AG20443 (cell line): Measurements from ENCODE around the gene RAB40B.

ENCODE experiments used
- DNase-seq: peaks from one replicate; pipeline ENCODE4 v3.0.0; 2012; ENCODE audit warnings: low spot score, mixed read lengths

RAB40B gene

DNA sequence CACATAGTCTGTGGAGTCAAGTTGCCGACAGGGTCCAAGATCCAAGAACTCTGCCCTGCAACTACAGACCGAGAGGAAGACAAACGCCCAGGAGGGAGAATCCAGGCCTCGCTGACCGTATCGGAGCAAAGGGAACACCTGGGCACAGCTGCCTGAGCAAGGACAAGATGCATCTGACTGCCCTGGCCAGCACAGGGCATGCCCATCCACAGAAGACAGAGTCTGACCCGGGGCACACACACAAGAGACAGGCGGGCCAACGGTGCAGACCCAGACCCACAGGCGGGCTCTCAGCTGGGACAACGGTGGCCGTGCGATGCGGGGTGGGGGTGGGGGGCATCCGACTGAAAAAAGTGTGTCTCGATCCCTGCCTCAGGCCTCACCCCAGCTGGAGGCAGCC, 6.2 kb downstream of the RAB40B start:
- DNase-seq = no peak

DNA sequence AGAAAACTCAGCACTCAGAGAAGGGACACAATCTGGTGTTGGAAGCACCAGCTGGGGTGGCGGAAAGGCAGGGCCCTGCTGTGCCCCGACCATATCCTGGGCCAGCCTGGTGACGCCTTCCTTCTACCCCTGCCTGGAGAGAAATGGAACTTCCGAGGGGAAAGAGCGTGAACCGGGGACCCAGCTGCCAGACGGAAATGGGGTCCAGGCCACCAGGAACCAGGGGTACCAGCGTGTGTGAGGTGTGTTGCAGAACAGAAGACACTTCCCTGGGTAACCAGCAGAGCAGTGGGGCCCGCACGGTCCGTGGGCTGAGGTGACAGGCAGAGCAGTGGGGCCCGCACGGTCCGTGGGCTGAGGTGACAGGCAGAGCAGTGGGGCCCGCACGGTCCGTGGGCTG, 6.8 kb downstream of the RAB40B start:
- no peak for DNase-seq

DNA sequence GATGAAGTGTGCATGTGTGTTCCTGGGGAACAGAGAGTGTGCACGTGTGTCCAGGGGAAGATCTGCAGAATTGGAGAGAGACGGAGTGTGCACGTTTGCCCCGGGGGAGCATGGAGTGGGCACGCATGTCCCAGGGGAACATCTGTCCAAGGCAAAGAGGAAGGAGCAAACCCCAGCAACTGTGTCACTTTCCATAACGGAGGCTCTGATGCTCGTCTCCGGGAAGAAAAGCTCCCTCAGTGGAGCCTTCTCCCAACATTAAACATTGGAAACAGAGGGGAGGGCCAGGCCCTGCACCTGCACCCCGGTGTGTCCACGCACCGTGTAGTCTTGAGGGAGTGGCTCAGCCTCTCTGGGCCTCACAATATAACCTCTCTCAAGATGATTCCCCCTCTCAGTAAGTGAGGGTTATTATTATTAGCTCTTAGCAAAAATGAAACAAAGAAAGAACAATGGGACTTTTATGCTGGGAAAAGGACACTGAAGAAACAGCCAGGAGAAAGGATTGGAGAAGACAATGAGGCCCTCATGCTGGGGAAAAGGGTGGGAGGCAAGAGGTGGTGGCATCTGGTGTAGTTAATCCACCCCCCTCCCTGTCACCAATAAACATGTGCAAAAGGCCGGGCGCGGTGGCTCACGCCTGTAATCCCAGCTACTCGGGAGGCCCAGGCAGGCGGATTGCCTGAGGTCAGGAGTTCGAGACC, 7.6 kb downstream of the RAB40B start:
- no peak for DNase-seq

- no peak for DNase-seq
Measured at GRCh38 chr17:82689077-82689476, 9.4 kb downstream of the RAB40B start.

DNA sequence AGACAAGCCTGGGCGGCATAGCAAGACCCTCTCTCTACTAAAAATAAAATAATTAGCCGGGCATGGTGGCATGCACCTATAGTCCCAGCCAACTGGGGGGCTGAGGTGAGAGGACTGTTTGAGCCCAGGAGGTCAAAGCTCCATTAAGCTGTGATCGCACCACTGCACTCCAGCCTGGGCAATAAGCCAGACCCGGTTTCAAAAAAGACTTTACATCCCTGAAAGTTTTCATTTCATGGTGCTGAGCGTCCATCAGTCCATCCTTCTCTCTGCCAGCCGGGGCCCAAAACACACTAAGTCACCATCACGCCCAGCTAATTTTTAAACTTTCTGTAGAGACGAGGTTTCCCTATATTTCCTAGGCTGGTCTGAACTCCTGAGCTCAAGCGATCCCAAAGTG, 10.6 kb downstream of the RAB40B start:
- DNase-seq = no peak

DNA sequence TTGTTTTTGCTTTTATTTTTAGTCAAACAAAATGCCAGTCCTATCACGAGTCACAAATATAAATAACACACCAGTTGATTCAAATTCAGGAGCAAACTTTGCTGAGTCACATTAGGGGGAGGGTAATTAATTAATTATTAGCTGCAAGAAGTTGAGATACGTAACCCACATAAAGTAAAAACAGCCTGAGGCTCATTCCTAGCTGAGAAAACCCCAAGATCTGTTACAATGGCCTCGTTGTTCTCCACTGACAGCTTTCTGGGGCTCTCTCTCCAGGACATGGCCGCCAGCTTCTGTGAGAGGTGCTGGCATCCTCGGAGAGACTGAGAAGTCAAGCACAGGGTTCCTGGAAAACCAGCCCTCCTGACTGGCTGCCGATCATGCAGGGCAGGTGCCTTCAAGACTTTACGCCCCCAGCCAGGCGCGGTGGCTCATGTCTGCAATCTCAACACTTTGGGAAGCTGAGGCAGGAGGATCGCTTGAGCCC, 11.1 kb downstream of the RAB40B start:
- no peak for DNase-seq

DNA sequence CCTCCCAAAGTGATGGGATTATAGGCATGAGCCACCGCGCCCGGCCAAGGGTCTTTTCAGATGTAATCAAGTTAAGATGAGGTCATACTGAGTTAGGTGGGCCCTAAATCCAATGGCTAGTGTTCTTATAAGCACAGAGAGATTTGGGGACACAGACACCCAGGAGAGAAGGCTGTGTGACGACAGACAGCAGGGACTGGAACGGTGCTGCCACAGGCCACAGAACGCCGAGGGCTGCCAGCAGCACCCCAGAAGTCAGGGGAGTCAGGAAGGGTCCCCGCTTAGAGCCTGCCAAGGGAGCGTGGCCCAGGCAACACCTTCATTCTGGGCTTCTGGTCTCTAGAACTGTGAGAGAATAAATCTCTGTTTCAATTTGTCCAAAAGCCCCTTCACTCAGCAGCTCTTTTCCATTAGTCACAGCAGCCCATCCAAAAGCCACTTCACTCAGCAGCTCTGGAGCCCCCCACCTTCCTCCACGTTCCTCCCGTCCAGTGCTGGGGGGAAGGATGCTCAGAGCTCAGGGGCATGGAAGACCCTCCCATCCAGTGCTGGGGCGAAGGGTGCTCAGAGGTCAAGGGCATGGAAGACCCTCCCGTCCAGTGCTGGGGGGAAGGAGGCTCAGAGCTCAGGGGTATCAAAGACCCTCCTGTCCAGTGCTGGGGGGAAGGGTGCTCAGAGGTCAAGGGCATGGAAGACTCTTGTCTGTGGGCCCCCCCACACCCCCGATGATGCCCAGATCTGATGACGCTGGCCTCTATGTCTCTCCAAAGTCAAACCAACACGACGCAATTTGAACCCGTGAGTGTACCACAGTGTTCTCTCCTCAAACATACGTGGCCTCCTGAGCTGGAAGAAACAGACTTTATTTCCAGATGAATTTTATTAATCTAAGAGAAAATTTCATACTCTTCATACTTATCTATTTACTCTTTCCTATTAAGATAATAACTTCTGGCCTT, 11.9 kb downstream of the RAB40B start:
- DNase-seq = no peak

DNA sequence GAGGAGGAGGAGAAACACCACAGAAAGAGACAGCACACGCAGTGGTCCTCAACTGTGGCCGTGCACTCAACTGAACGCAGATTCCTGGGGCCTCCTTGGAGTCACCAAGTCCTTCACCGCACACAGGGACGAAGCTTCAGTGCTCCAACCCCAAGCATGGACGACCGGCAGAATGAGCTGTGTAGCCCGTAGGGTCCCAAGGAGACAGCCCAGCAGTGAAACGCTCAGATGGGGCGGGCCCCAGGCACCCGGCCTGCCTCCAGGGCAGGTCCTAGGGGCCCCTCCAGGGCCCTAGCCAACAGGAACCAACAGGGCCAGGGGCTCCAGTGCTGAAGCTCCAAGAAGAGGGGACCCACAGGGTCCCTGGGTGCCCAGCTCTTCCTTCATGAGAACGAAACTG, 13.2 kb downstream of the RAB40B start:
- no peak for DNase-seq

GRCh38 chr17:82684228-82684841, 14.2 kb downstream of the RAB40B start:
- DNase-seq = no peak

DNA sequence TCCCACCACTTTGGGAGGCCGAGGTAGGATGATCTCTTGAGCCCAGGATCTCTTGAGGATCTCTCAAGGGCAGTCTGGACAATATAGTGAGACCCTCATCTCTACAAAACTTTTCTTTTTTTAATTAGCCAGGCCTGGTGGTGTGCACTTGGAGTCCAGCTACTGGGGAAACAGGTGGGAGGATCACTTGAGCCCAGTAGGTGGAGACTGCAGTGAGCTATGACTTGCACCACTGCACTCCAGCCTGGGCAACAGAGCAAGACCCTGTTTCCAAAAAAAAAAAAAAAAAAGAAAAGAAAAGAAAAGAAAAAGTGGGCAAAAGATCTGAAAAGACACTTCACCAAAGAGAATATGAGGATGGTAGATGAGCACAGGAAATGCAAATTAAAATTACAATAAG, 15.0 kb downstream of the RAB40B start:
- no peak for DNase-seq

DNA sequence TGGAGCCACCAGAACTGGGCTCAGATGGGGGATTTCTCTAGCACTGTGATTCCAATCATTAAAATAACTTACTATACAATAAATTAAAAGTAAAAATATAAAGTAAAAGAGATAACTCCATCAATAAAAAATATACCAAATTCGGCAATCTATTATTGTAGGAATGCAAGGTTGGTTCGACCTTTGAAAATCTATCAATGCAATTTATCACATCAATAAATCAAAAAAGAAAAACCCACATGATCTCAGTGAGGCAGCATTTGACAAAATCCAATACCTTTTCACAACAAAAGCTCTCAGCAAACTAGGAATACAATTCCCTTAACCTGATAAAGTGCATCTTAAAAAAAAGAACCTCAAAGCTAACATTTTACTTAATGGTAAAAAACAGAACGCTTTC, 17.0 kb downstream of the RAB40B start:
- no peak for DNase-seq

GRCh38 chr17:82679586-82680465, 18.7 kb downstream of the RAB40B start:
- no peak for DNase-seq

GRCh38 chr17:82678265-82678891, 20.1 kb downstream of the RAB40B start:
- no peak for DNase-seq

DNA sequence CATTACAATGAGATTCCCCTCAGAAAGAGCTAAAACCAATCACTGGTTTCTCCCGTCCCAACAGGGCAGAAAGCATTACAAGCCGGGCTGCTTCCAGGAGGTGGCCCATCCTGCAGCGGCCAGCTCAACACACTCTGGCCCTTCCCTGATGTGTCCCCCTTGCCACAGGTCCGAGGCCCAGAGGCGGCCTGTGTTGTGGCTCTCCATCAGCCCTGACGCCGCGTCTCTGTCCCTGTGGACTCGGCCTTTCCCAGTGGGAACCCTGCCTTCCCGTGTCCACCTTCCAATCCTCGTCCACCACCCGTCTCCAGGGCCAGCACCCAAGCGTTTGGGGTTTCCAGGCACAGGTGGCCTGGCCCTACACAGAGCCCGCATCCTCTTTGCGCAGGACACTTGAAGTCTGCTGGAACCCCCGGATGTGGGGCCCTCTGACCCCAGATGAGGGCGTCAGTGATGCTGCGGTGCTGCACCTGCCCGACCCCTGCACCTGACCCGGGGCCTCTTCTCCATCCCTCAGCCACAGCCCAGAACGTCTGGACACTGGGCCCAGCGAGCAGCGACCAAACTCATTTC, 21.1 kb downstream of the RAB40B start:
- DNase-seq = no peak

- DNase-seq = no peak
Measured at GRCh38 chr17:82675476-82676245, 22.8 kb downstream of the RAB40B start.

DNA sequence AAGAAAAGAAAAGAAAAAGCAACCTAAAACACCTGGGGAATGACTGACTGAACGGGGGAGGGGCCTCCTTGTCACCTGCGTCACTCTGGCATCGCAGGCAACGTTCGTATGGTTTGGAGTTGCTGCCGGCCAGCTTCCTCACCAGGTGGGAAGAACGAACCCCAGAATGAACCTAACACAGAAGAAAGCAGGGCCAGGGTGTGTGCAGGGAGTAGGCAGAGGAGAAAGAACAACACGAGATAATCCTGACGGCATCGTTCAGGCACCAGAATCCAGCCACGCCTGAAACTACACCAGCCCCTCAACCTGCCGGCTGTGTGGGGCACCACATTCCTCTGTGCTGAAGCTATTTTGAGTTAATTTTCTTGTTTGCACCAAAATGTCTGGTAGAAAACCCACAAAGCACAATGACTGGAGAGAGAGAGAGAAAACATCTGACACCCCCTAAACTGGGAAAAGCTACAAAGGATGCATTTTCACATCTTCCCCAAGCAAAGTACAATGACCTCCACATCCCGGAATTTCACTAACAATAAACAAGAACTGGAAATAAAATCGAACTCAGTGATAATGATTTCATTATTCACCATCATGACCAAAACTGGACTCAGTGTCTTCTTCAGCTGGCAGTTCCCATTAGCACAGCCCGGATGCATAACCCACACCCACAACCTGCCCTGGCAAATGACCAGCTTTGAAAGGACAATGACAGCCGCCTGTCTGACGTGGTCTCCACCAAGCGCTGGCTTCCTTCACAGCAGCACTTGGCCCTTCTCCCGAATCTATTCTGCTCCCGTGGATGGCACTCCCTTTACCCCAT, 23.6 kb downstream of the RAB40B start:
- DNase-seq = no peak

GRCh38 chr17:82670661-82671450, 27.6 kb downstream of the RAB40B start:
- no peak for DNase-seq

DNA sequence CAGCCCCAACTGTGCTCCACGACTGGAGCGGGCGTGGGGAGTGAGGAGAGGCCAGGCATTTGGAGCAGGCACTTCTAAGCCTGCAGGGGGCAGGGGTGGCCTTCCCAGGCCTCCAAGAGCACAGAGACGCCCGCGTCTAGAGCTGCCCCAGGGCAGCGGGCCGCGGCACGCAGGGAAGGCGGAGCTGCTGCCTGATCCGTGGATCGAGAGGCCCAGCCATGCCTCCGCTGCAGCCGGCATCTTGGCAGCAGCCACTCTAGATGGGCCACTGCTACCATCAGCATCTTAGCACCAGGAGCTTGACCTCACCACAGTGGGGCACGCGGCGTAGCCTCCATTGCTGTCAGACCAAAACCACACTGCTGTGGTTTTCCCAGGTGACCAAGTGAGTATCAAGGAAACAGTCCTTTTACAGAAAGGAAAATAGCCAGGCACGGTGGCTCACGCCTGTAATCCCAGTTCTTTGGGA, 29.8 kb downstream of the RAB40B start:
- DNase-seq = peak; percentile 84
